GM19193 (cell line): ENCODE results near the gene EBF3.

Source experiments
- POLR2A ChIP-seq: IDR thresholded peaks from 4 replicates; pipeline ENCODE4 v1.6.1; 2011; ENCODE audit not compliant: insufficient read depth, insufficient read length; ENCODE audit errors: extremely low read depth

Gene EBF3

GRCh38 chr10:129909531-129910256 is 54.4 kb downstream of the EBF3 start:
- TF ChIP-seq POLR2A = no peak

- no peak for TF ChIP-seq POLR2A
Measured at GRCh38 chr10:129909080-129909479, 55.0 kb downstream of the EBF3 start.

GRCh38 chr10:129908406-129908805 is 55.7 kb downstream of the EBF3 start:
- no peak for TF ChIP-seq POLR2A

DNA sequence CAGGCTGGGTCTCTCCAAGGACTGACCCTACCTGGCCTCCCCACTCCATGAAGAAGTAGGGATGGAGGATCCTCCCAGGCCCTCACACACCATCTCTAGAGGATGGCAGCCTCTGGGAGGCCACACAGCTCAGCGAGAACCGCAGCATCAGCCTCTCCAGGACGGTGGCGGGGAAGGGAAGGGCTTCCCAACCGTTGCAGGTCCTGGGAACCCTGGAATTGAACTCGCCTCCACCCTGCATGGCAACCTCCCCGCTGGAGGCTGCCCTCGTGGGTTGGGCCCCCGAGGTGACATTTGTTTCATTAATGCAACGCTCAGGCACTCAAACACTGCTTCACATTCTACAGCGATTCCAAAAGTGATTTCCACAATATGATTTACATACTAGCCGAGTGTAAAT is 58.5 kb downstream of the EBF3 start:
- no peak for TF ChIP-seq POLR2A

- no peak for TF ChIP-seq POLR2A
Measured at GRCh38 chr10:129904323-129904722, 59.8 kb downstream of the EBF3 start.

DNA sequence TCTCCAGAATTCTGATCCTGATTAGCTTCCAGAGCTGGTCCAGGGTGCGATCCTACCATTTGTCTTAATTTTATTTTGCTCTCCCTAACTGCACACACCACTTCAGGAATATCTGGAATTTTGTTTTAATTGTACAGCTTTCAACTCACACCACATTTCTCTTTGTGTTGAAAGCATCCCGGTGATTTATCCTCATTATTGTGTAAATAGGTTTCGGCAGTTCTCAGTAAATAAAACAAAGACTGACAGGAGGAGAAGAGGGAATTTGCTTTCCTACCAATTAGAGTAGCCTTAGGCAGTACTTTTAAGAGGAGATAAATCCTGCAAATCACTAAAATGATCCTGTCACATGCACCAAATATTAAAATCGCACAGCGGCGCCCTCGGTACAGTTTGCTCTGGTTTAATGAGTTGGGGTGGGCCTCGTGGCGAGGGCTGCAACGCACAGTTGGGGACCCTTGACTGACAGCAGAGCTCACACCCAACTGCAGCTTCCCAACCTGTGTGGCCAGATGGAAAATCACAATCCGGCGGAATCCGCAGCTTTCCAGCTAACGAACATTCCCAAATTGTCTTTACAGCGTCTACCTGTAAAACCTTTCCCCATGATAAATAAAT is 62.6 kb downstream of the EBF3 start:
- no peak for TF ChIP-seq POLR2A

DNA sequence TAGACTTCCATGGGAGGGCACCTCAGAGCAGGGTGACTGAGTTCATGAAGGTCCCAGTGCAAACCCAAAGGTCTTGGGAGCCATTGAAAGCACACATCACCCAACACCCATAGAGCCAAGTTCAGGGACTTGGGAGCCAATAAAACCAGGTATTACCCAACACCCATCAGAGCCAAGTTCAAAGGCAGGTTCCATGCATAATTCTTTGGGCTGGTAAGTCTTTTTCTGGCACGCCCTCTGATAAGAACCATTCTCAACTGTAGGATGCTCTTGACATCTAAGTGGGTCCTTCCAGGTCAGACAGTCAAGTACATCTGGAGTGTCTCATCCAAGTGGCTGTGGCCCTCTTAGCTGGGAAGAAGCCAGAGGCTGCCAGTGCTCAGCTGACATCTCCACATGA is 63.2 kb downstream of the EBF3 start:
- TF ChIP-seq POLR2A = no peak

- no peak for TF ChIP-seq POLR2A
Measured at GRCh38 chr10:129899276-129900130, 64.6 kb downstream of the EBF3 start.

GRCh38 chr10:129898706-129899268 is 65.3 kb downstream of the EBF3 start:
- TF ChIP-seq POLR2A = no peak

DNA sequence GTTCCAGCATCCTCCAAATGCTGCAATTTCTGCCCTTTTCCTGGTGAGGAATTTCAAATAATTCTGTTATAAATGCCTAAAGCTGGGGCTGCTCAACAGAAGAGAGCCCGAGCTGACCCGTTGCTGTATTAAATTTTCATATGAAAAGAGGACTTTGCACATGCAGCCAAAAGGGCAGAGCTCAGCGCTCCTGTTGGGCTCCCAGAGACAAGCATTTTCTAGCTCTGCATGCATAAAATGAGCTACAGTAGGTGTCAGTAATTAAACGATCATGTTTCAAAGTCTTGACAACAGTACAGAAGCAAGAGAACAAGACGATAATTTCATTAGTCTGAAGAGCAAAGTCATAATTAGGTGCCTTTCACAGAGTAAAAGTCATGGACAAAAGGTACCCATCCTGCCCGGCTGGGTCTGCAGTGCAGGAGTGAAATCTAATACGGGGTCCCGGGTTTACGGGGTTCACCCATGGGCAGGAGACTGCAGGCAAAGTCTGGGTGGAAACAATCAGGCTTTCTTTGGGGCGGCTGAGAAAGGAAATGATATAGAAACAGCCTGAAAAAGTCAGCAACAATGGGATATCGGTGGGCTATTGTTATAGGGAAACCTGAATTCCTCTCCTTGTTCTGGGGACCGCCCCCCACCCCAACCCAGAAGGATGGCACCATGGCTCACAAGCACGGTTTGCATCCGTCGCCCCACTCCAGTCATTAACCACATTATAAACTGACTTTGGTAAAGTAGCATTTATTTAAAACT is 66.0 kb downstream of the EBF3 start:
- TF ChIP-seq POLR2A = no peak

DNA sequence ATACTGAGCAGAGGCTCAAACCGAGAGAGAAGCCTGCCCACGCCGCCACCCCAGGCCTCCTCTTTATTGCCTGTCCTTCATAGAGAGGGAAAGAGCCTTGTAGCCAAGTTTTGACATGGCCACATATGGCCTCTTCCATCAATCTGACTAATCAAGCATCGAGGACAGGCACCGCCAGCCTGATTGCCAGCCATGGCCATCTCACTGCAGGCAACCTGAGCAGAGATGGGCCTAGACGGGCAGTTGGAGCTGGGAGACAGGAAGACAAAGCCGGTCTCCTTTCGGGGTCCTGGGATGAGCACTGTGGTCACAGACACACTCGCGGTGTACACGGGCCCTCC is 67.2 kb downstream of the EBF3 start:
- no peak for TF ChIP-seq POLR2A

- no peak for TF ChIP-seq POLR2A
Measured at GRCh38 chr10:129896136-129896859, 67.8 kb downstream of the EBF3 start.

- TF ChIP-seq POLR2A = no peak
Measured at GRCh38 chr10:129895811-129896135, 68.3 kb downstream of the EBF3 start.

- TF ChIP-seq POLR2A = no peak
Measured at GRCh38 chr10:129894698-129895097, 69.4 kb downstream of the EBF3 start.

GRCh38 chr10:129893104-129894089 is 70.7 kb downstream of the EBF3 start:
- no peak for TF ChIP-seq POLR2A
